Measurements from ENCODE around the gene LNX1. TPM values are rescaled to one million over a fixed set of nuclear protein-coding genes. Genes with fewer than 3 reads are reported as not detected.

Gene LNX1
- total and polyA plus RNA-seq, 7 donors: 2.3 to 7.9 (median 4.6) TPM

GRCh38 chr4:53576071-53576617 is 15.1 kb downstream of the LNX1 start:
- no peak for DNase-seq
- TF ChIP-seq CTCF (IDR thresholded peaks at IDR 0.05): no peak
- intact Hi-C loops (cut with DNase I): no loop called here
- Histone ChIP-seq H3K4me3 (no peak overlapping the region), H3K36me3 (no peaks in the 10 kb centered on the region), H3K4me1 (peaks cover 0 to 8% (median 0%) of the 10 kb centered on the region in 4 donors), H3K27me3 (no peaks in the 10 kb centered on the region), H3K27ac (no peak overlapping the region), H3K9me3 (no peaks in the 10 kb centered on the region)
- 90 to 94% methylated on average over 9 of the region's 9 CpGs for WGBS, 2 donors

GRCh38 chr4:53575552-53575951 is 15.7 kb downstream of the LNX1 start:
- Histone ChIP-seq H3K4me1 (peaks cover 0 to 8% (median 0%) of the 10 kb centered on the region in 4 donors), H3K27ac (no peak overlapping the region), H3K4me3 (no peak overlapping the region), H3K27me3 (no peaks in the 10 kb centered on the region), H3K36me3 (no peaks in the 10 kb centered on the region), H3K9me3 (no peaks in the 10 kb centered on the region)
- no peak for DNase-seq
- WGBS, 2 donors: 91 to 94% methylated on average over 4 of the region's 4 CpGs
- TF ChIP-seq EP300 (IDR thresholded peaks at IDR 0.05): no peak
- TF ChIP-seq POLR2AphosphoS5 (IDR thresholded peaks at IDR 0.05): no peak
- TF ChIP-seq CTCF (IDR thresholded peaks at IDR 0.05): no peak
- no peak for TF ChIP-seq POLR2A (IDR thresholded peaks at IDR 0.05)
- intact Hi-C loops (cut with DNase I): no loop called here

GRCh38 chr4:53574528-53574927 is 16.8 kb downstream of the LNX1 start:
- DNase-seq: no peak
- 89 to 94% methylated on average over 1 of the region's 1 CpG for WGBS, 2 donors
- no peaks in the 10 kb centered on the region for H3K27me3 ChIP-seq
- no peaks in the 10 kb centered on the region for H3K9me3 ChIP-seq
- peaks cover 0 to 8% (median 0%) of the 10 kb centered on the region in 4 donors for H3K4me1 ChIP-seq
- H3K36me3 ChIP-seq: no peaks in the 10 kb centered on the region
- H3K27ac ChIP-seq: no peak overlapping the region
- TF ChIP-seq POLR2AphosphoS5 (IDR thresholded peaks at IDR 0.05) (no peak), CTCF (IDR thresholded peaks at IDR 0.05) (no peak), EP300 (IDR thresholded peaks at IDR 0.05) (no peak), POLR2A (IDR thresholded peaks at IDR 0.05) (no peak)
- intact Hi-C loops (cut with DNase I): no loop called here
- no peak overlapping the region for H3K4me3 ChIP-seq

GRCh38 chr4:53573696-53574095 is 17.6 kb downstream of the LNX1 start:
- WGBS, 2 donors: 71 to 82% methylated on average over 3 of the region's 3 CpGs
- no peaks in the 10 kb centered on the region for H3K27me3 ChIP-seq
- no peak overlapping the region for H3K4me3 ChIP-seq
- no peaks in the 10 kb centered on the region for H3K9me3 ChIP-seq
- intact Hi-C loops (cut with DNase I): no loop called here
- no peak overlapping the region for H3K27ac ChIP-seq
- peaks cover 0 to 8% (median 0%) of the 10 kb centered on the region in 4 donors for H3K4me1 ChIP-seq
- no peak for TF ChIP-seq POLR2A (IDR thresholded peaks at IDR 0.05)
- no peak for DNase-seq
- no peaks in the 10 kb centered on the region for H3K36me3 ChIP-seq

- intact Hi-C loops (cut with DNase I): no loop called here
- H3K27ac ChIP-seq: no peak overlapping the region
- no peak for DNase-seq
- 76 to 88% methylated on average over 2 of the region's 2 CpGs for WGBS, 2 donors
- H3K4me3 ChIP-seq: no peak overlapping the region
- no peaks in the 10 kb centered on the region for H3K27me3 ChIP-seq
- no peak for TF ChIP-seq POLR2AphosphoS5 (IDR thresholded peaks at IDR 0.05)
- no peak for TF ChIP-seq POLR2A (IDR thresholded peaks at IDR 0.05)
- no peak for TF ChIP-seq CTCF (IDR thresholded peaks at IDR 0.05)
- no peak for TF ChIP-seq EP300 (IDR thresholded peaks at IDR 0.05)
- H3K9me3 ChIP-seq: no peaks in the 10 kb centered on the region
- H3K4me1 ChIP-seq: peaks cover 0 to 8% (median 0%) of the 10 kb centered on the region in 4 donors
- no peaks in the 10 kb centered on the region for H3K36me3 ChIP-seq
Measured at GRCh38 chr4:53572600-53572994, 18.7 kb downstream of the LNX1 start.

Data from sigmoid colon (tissue), 7 donors.